GM23248 (cell line): ENCODE measurements around the gene LYVE1.

Source experiments
- EZH2 ChIP-seq: fragments of 200-600 bp; sonication (generic); IDR thresholded peaks from 2 replicates; pipeline ENCODE4 v1.6.1; 2018; ENCODE audit warnings: antibody characterized with exemption, mild to moderate bottlenecking; ENCODE audit not compliant: insufficient read depth, poor library complexity, severe bottlenecking
- EZH2phosphoT487 ChIP-seq: fragments of 200-600 bp; sonication (generic); IDR thresholded peaks from 2 replicates; pipeline ENCODE4 v1.6.1; 2018; ENCODE audit warnings: antibody characterized with exemption, moderate library complexity, mild to moderate bottlenecking, low read depth; ENCODE audit not compliant: insufficient read depth

GRCh38 chr11:10608584-10608983, 40.1 kb upstream of the LYVE1 start:
- no peak for TF ChIP-seq EZH2
- no peak for TF ChIP-seq EZH2phosphoT487
